ENCODE results near the gene PTGR3. TPM values are rescaled to one million over a fixed set of nuclear protein-coding genes. Genes with fewer than 3 reads are reported as not detected.

Gene PTGR3
- total and polyA plus RNA-seq, 2 donors (not counting 1 experiment from before 2014, with no cell fraction given) = 27.5 to 30.2 TPM

GRCh38 chr18:75178376-75178775 lies 30.6 kb downstream of the PTGR3 start:
- no peak for ATAC-seq (ENCODE audit: low read depth)
- Histone ChIP-seq H3K4me1 (ENCODE audit: control insufficient read depth in 2 of 2, insufficient read depth in 2 of 2, low read length in 2 of 2) (peaks cover 2 to 4% of the 10 kb centered on the region in 2 donors), H3K4me3 (ENCODE audit: control extremely low read depth in 1 of 5, extremely low read depth in 1 of 5, insufficient read depth in 1 of 5, low read depth in 2 of 5, low read length in 4 of 5) (no peak overlapping the region), H3K9me3 (ENCODE audit: control extremely low read depth in 1 of 3, control insufficient read depth in 2 of 3, insufficient read depth in 1 of 3, low read length in 2 of 3) (no peaks in the 10 kb centered on the region), H3K4me2 (replicated peaks; ENCODE audit: low read depth, low read length, poor library complexity, severe bottlenecking) (no peak overlapping the region), H3K27ac (ENCODE audit: low read length in 2 of 2) (no peak overlapping the region), H3K27me3 (replicated peaks in 1 of 4; ENCODE audit: control extremely low read depth in 1 of 4, control insufficient read depth in 3 of 4, insufficient read depth in 4 of 4, low read length in 3 of 4) (no peaks in the 10 kb centered on the region), H2AFZ (ENCODE audit: insufficient read depth, low read depth, low read length, poor library complexity, severe bottlenecking) (no peak overlapping the region), H3K79me2 (ENCODE audit: control insufficient read depth, insufficient read depth, low read length) (no peaks in the 10 kb centered on the region), H4K20me1 (ENCODE audit: control insufficient read depth, insufficient read depth, low read length, poor library complexity, severe bottlenecking) (no peaks in the 10 kb centered on the region), H3K9ac (ENCODE audit: low read length) (no peak overlapping the region), H3K36me3 (replicated peaks in 1 of 2; ENCODE audit: control extremely low read depth in 1 of 2, control insufficient read depth in 1 of 2, extremely low read depth in 1 of 2, insufficient read depth in 2 of 2, low read length in 1 of 2) (no peaks in the 10 kb centered on the region)
- ChIA-PET POLR2A (no interaction called here), CTCF (no interaction called here)
- 87% methylated on average over 9 of the region's 11 CpGs for whole genome bisulfite sequencing (ENCODE audit: insufficient coverage)
- peaks cover 7% of the 10 kb centered on the region for H3K27me3 Mint-ChIP-seq
- no peak overlapping the region for H3K27ac Mint-ChIP-seq
- H3K4me3 Mint-ChIP-seq = no peak overlapping the region
- no peaks in the 10 kb centered on the region for H3K9me3 Mint-ChIP-seq (ENCODE audit: insufficient read depth)
- TF ChIP-seq EZH2 (IDR thresholded peaks at IDR 0.05; ENCODE audit: borderline replicate concordance, insufficient read depth, low read depth, low read length, poor library complexity, severe bottlenecking) = no peak
- TF ChIP-seq CTCF (IDR thresholded peaks at IDR 0.05) = no peak
- peaks cover 8% of the 10 kb centered on the region for H3K4me1 Mint-ChIP-seq
- intact Hi-C loops (cut with micrococcal nuclease) = no loop called here
- no peak for DNase-seq

GRCh38 chr18:75176849-75177248 lies 32.1 kb downstream of the PTGR3 start:
- Histone ChIP-seq H2AFZ (ENCODE audit: insufficient read depth, low read depth, low read length, poor library complexity, severe bottlenecking) (no peak overlapping the region), H3K27me3 (replicated peaks in 1 of 4; ENCODE audit: control extremely low read depth in 1 of 4, control insufficient read depth in 3 of 4, insufficient read depth in 4 of 4, low read length in 3 of 4) (no peaks in the 10 kb centered on the region), H3K27ac (ENCODE audit: low read length in 2 of 2) (no peak overlapping the region), H3K4me2 (replicated peaks; ENCODE audit: low read depth, low read length, poor library complexity, severe bottlenecking) (no peak overlapping the region), H3K79me2 (ENCODE audit: control insufficient read depth, insufficient read depth, low read length) (no peaks in the 10 kb centered on the region), H3K36me3 (replicated peaks in 1 of 2; ENCODE audit: control extremely low read depth in 1 of 2, control insufficient read depth in 1 of 2, extremely low read depth in 1 of 2, insufficient read depth in 2 of 2, low read length in 1 of 2) (no peaks in the 10 kb centered on the region), H3K9me3 (ENCODE audit: control extremely low read depth in 1 of 3, control insufficient read depth in 2 of 3, insufficient read depth in 1 of 3, low read length in 2 of 3) (no peaks in the 10 kb centered on the region), H3K4me3 (ENCODE audit: control extremely low read depth in 1 of 5, extremely low read depth in 1 of 5, insufficient read depth in 1 of 5, low read depth in 2 of 5, low read length in 4 of 5) (no peak overlapping the region), H3K9ac (ENCODE audit: low read length) (no peak overlapping the region), H3K4me1 (ENCODE audit: control insufficient read depth in 2 of 2, insufficient read depth in 2 of 2, low read length in 2 of 2) (peaks cover 7 to 13% of the 10 kb centered on the region in 2 donors), H4K20me1 (ENCODE audit: control insufficient read depth, insufficient read depth, low read length, poor library complexity, severe bottlenecking) (no peaks in the 10 kb centered on the region)
- no peaks in the 10 kb centered on the region for H3K27me3 Mint-ChIP-seq
- CTCF ChIA-PET = interaction anchor here (1.6 kb wide), 1 partner anchor 12 kb away, joined by 4 read pairs; no protein-coding TSS in a partner anchor
- POLR2A ChIA-PET = no interaction called here
- no peak for ATAC-seq (ENCODE audit: low read depth)
- H3K27ac Mint-ChIP-seq = no peak overlapping the region
- no peaks in the 10 kb centered on the region for H3K9me3 Mint-ChIP-seq (ENCODE audit: insufficient read depth)
- intact Hi-C loops (cut with micrococcal nuclease) = no loop called here
- DNase-seq = no peak
- H3K4me3 Mint-ChIP-seq = no peak overlapping the region
- 92% methylated on average over 6 of the region's 8 CpGs for WGBS (ENCODE audit: insufficient coverage)
- peaks cover 16% of the 10 kb centered on the region for H3K4me1 Mint-ChIP-seq
- no peak for TF ChIP-seq EZH2 (IDR thresholded peaks at IDR 0.05; ENCODE audit: borderline replicate concordance, insufficient read depth, low read depth, low read length, poor library complexity, severe bottlenecking)
- no peak for TF ChIP-seq CTCF (IDR thresholded peaks at IDR 0.05)
